ENCODE data around the gene MRPS18A.
A peak's percentile ranks its signal among the peaks of the same experiment; 100 is the strongest.

The MRPS18A gene

GRCh38 chr6:43687437-43688347 lies at the start of gene MRPS18A:
Gene MRPS18A (minus strand): TSS chr6:43687791. CDS start chr6:43687779, 12 bp downstream.
- H3K9ac ChIP-seq (ENCODE audit: insufficient read length, low read depth), result peak within 1 kb of the TSS; percentile 95
- H3K27me3 ChIP-seq (ENCODE audit: insufficient read depth, insufficient read length), result no peaks in the 10 kb centered on the region
- H3K9me3 ChIP-seq (ENCODE audit: insufficient read depth, low read length), result no peaks in the 10 kb centered on the region
- no peak for DNase-seq (ENCODE audit: low read depth, low spot score)
- H3K36me3 ChIP-seq (ENCODE audit: insufficient read depth, insufficient read length, low read length), result peaks cover 23% of the 10 kb centered on the region
- H3K4me3 ChIP-seq (ENCODE audit: insufficient read length, low read depth), result peak within 1 kb of the TSS; percentile 96
- TF ChIP-seq YY1 (IDR thresholded peaks at IDR 0.05; ENCODE audit: insufficient read depth, insufficient read length) (peak; percentile 78), SUZ12 (IDR thresholded peaks at IDR 0.05; ENCODE audit: extremely low read depth, insufficient read depth, insufficient read length) (no peak)
- H3K4me1 ChIP-seq (ENCODE audit: insufficient read depth, insufficient read length), result peaks cover 4% of the 10 kb centered on the region

- TF ChIP-seq YY1 (IDR thresholded peaks at IDR 0.05; ENCODE audit: insufficient read depth, insufficient read length), result no peak
- no peak for TF ChIP-seq SUZ12 (IDR thresholded peaks at IDR 0.05; ENCODE audit: extremely low read depth, insufficient read depth, insufficient read length)
- TF ChIP-seq ZNF274 (IDR thresholded peaks at IDR 0.05; ENCODE audit: low read depth, low read length), result no peak
- no peaks in the 10 kb centered on the region for H3K27me3 ChIP-seq (ENCODE audit: insufficient read depth, insufficient read length)
- no peak overlapping the region for H3K4me3 ChIP-seq (ENCODE audit: insufficient read length, low read depth)
- DNase-seq (ENCODE audit: low read depth, low spot score), result no peak
- no peaks in the 10 kb centered on the region for H3K36me3 ChIP-seq (ENCODE audit: insufficient read depth, insufficient read length, low read length)
- H3K9me3 ChIP-seq (ENCODE audit: insufficient read depth, low read length), result peaks cover 7% of the 10 kb centered on the region; the same call in 1 of the 2 replicates
- H3K4me1 ChIP-seq (ENCODE audit: insufficient read depth, insufficient read length), result peaks cover 24% of the 10 kb centered on the region
- H3K9ac ChIP-seq (ENCODE audit: insufficient read length, low read depth), result no peak overlapping the region
Measured at GRCh38 chr6:43736844-43737243, 49.3 kb upstream of the MRPS18A start.

- TF ChIP-seq YY1 (IDR thresholded peaks at IDR 0.05; ENCODE audit: insufficient read depth, insufficient read length) (no peak), SUZ12 (IDR thresholded peaks at IDR 0.05; ENCODE audit: extremely low read depth, insufficient read depth, insufficient read length) (no peak), ZNF274 (IDR thresholded peaks at IDR 0.05; ENCODE audit: low read depth, low read length) (no peak)
- no peak overlapping the region for H3K4me3 ChIP-seq (ENCODE audit: insufficient read length, low read depth)
- H3K9me3 ChIP-seq (ENCODE audit: insufficient read depth, low read length), result peaks cover 10% of the 10 kb centered on the region
- H3K4me1 ChIP-seq (ENCODE audit: insufficient read depth, insufficient read length), result peaks cover 24% of the 10 kb centered on the region
- H3K27me3 ChIP-seq (ENCODE audit: insufficient read depth, insufficient read length), result no peaks in the 10 kb centered on the region
- H3K36me3 ChIP-seq (ENCODE audit: insufficient read depth, insufficient read length, low read length), result no peaks in the 10 kb centered on the region
- no peak for DNase-seq (ENCODE audit: low read depth, low spot score)
- H3K9ac ChIP-seq (ENCODE audit: insufficient read length, low read depth), result no peak overlapping the region
Measured at GRCh38 chr6:43736211-43736786, 48.7 kb upstream of the MRPS18A start.

- DNase-seq (ENCODE audit: low read depth, low spot score), result no peak
- no peak for TF ChIP-seq YY1 (IDR thresholded peaks at IDR 0.05; ENCODE audit: insufficient read depth, insufficient read length)
- TF ChIP-seq SUZ12 (IDR thresholded peaks at IDR 0.05; ENCODE audit: extremely low read depth, insufficient read depth, insufficient read length), result no peak
- TF ChIP-seq ZNF274 (IDR thresholded peaks at IDR 0.05; ENCODE audit: low read depth, low read length), result no peak
Measured at GRCh38 chr6:43735642-43736199, 48.1 kb upstream of the MRPS18A start.

GRCh38 chr6:43734294-43734665 lies 46.7 kb upstream of the MRPS18A start:
- Histone ChIP-seq H3K9me3 (ENCODE audit: insufficient read depth, low read length) (peaks cover 18% of the 10 kb centered on the region), H3K4me1 (ENCODE audit: insufficient read depth, insufficient read length) (peaks cover 16% of the 10 kb centered on the region), H3K9ac (ENCODE audit: insufficient read length, low read depth) (no peak overlapping the region), H3K27me3 (ENCODE audit: insufficient read depth, insufficient read length) (no peaks in the 10 kb centered on the region), H3K4me3 (ENCODE audit: insufficient read length, low read depth) (no peak overlapping the region), H3K36me3 (ENCODE audit: insufficient read depth, insufficient read length, low read length) (no peaks in the 10 kb centered on the region)
- TF ChIP-seq YY1 (IDR thresholded peaks at IDR 0.05; ENCODE audit: insufficient read depth, insufficient read length), result no peak
- no peak for TF ChIP-seq SUZ12 (IDR thresholded peaks at IDR 0.05; ENCODE audit: extremely low read depth, insufficient read depth, insufficient read length)
- no peak for TF ChIP-seq ZNF274 (IDR thresholded peaks at IDR 0.05; ENCODE audit: low read depth, low read length)
- DNase-seq (ENCODE audit: low read depth, low spot score), result no peak

More at GRCh38 chr6:43735642-43736199, 48.1 kb upstream of the MRPS18A start:
- no peaks in the 10 kb centered on the region for H3K36me3 ChIP-seq (ENCODE audit: insufficient read depth, insufficient read length, low read length)
- H3K4me1 ChIP-seq (ENCODE audit: insufficient read depth, insufficient read length), result peaks cover 21% of the 10 kb centered on the region
- H3K9me3 ChIP-seq (ENCODE audit: insufficient read depth, low read length), result peaks cover 15% of the 10 kb centered on the region
- no peak overlapping the region for H3K9ac ChIP-seq (ENCODE audit: insufficient read length, low read depth)
- no peaks in the 10 kb centered on the region for H3K27me3 ChIP-seq (ENCODE audit: insufficient read depth, insufficient read length)
- no peak overlapping the region for H3K4me3 ChIP-seq (ENCODE audit: insufficient read length, low read depth)

GRCh38 chr6:43733471-43734293 lies 46.1 kb upstream of the MRPS18A start:
- DNase-seq (ENCODE audit: low read depth, low spot score), result no peak
- Histone ChIP-seq H3K9me3 (ENCODE audit: insufficient read depth, low read length) (peaks cover 18% of the 10 kb centered on the region), H3K4me1 (ENCODE audit: insufficient read depth, insufficient read length) (peaks cover 16% of the 10 kb centered on the region), H3K27me3 (ENCODE audit: insufficient read depth, insufficient read length) (no peaks in the 10 kb centered on the region), H3K4me3 (ENCODE audit: insufficient read length, low read depth) (no peak overlapping the region), H3K9ac (ENCODE audit: insufficient read length, low read depth) (no peak overlapping the region), H3K36me3 (ENCODE audit: insufficient read depth, insufficient read length, low read length) (no peaks in the 10 kb centered on the region)
- TF ChIP-seq YY1 (IDR thresholded peaks at IDR 0.05; ENCODE audit: insufficient read depth, insufficient read length) (no peak), SUZ12 (IDR thresholded peaks at IDR 0.05; ENCODE audit: extremely low read depth, insufficient read depth, insufficient read length) (no peak), ZNF274 (IDR thresholded peaks at IDR 0.05; ENCODE audit: low read depth, low read length) (no peak)
